Uterus (tissue), 2 donors: ENCODE results near the gene HEATR5A.

Experiments
- POLR2A ChIP-seq, 2 donors: fragments of 450-650 bp; IDR thresholded peaks; one replicate each; pipeline ENCODE4 v1.6.1; 2016; ENCODE audit warnings: antibody characterized with exemption in 2 of 2, mild to moderate bottlenecking in 1 of 2, moderate library complexity in 1 of 2
- TF ChIP-seq, protein P1 (sequence below), 4 experiments: fragments of 200-600 bp in 2 of 4; fragments of 450-650 bp in 2 of 4; sonication (generic) in 2 of 4; IDR thresholded peaks; one replicate each; pipeline ENCODE4 v1.5.1; 2016 to 2019; ENCODE audit warnings: antibody characterized with exemption in 4 of 4, mild to moderate bottlenecking in 2 of 4, moderate library complexity in 1 of 4

DNA sequence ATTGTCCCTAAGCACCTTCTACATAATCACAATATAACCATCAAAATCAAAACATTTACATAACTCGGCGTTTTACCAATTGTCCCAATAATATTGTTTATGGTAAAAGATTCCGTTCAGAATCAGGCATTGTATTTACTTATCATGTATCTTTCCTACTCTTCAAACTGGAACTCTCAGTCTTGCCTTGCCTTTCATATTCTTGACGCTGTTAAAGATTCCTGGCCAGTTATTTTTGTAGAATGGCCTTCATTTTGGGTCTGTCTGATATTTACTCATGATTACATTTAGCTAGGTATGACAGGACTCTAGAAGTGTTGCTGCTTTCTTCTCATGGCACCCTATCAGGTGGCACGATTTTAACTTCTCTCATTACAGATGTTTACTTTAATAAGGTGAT lies 850 bp upstream of the HEATR5A start:
- TF ChIP-seq, protein P1, sequence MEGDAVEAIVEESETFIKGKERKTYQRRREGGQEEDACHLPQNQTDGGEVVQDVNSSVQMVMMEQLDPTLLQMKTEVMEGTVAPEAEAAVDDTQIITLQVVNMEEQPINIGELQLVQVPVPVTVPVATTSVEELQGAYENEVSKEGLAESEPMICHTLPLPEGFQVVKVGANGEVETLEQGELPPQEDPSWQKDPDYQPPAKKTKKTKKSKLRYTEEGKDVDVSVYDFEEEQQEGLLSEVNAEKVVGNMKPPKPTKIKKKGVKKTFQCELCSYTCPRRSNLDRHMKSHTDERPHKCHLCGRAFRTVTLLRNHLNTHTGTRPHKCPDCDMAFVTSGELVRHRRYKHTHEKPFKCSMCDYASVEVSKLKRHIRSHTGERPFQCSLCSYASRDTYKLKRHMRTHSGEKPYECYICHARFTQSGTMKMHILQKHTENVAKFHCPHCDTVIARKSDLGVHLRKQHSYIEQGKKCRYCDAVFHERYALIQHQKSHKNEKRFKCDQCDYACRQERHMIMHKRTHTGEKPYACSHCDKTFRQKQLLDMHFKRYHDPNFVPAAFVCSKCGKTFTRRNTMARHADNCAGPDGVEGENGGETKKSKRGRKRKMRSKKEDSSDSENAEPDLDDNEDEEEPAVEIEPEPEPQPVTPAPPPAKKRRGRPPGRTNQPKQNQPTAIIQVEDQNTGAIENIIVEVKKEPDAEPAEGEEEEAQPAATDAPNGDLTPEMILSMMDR (IDR thresholded peaks at IDR 0.05): no peak
- no peak for TF ChIP-seq POLR2A (IDR thresholded peaks at IDR 0.05)
